HUDEP-2 (cell line): ENCODE results near the gene LCNL1.

Experiments
- DNase-seq, 76 experiments: peaks; one replicate each; lab custom pipeline; 2025; ENCODE audit not compliant: unreplicated experiment in 76 of 76; lab: John Stamatoyannopoulos, UW

Gene LCNL1

GRCh38 chr9:136973618-136974617, 8.9 kb upstream of the LCNL1 start:
- DNase-seq, result no peak

DNA sequence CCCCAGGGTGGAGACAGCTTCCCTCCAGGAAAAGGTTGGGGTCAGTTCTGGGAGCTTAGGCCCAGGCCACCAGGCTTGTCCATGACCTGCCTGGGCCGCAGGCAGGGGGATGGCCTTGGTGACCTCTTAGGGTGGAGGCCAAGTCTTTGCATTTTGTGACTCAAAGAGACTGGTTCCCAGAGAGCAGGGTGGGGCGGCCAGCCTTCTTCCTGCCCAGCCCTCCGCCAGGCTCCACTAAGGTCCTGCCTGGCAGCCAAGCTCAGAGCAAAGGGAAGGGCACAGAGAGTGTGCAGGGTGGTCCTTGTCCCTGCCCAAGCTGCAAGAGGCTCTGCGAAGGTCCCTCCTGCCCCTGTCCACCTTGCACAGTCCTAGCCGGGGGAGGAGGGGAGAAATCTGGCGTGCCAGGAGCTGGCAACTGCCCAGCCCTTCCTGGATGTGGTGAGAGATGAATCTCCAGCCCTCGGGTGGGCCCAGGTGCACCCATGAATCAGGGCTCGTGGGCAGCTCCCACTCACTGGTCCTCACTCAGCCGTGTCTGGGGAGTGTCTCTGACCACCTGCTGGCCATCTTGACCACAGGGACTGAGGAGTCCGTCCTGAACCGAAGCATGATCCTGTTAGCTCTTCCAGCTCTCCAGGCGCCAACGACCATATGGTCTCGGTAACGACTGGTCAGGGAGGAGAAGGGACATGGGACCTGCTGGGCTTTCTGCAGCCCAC, 7.8 kb upstream of the LCNL1 start:
- DNase-seq, result peak in 30 of 76 experiments; percentile 11 to 52 (median 24)

DNA sequence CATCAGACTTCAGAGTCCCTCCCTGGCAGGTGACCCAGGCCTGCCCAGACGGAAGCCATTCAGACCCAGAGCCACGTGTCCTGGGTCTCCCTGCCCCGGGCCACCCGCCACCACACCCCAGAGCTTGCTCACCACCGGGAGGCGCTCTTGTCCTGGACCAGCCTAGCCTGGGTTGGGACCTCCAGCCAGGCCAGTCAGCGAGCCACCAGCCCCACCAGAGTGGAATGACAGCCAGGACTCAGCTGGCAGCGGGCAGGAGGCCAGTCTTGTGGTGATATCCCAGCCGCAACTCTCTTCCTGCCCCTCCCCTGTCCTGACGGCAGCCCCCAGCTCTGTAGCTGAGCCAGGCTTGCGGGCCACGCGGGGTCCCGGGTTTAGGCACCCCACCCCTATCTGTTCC, 7.1 kb upstream of the LCNL1 start:
- peak in 70 of 76 experiments; percentile 32 to 87 (median 70) for DNase-seq

GRCh38 chr9:136977223-136977622, 5.6 kb upstream of the LCNL1 start, which contains the start of gene PTGDS:
TSS of gene PTGDS (plus strand) at chr9:136977504. CDS start at chr9:136977579, 75 bp downstream.
- DNase-seq, result no peak

- DNase-seq, result no peak
Observed at GRCh38 chr9:136977649-136978072, 5.1 kb upstream of the LCNL1 start.

- DNase-seq, result peak in 67 of 76 experiments; percentile 7 to 94 (median 78)
Observed at GRCh38 chr9:136978073-136978864, 4.5 kb upstream of the LCNL1 start.

DNA sequence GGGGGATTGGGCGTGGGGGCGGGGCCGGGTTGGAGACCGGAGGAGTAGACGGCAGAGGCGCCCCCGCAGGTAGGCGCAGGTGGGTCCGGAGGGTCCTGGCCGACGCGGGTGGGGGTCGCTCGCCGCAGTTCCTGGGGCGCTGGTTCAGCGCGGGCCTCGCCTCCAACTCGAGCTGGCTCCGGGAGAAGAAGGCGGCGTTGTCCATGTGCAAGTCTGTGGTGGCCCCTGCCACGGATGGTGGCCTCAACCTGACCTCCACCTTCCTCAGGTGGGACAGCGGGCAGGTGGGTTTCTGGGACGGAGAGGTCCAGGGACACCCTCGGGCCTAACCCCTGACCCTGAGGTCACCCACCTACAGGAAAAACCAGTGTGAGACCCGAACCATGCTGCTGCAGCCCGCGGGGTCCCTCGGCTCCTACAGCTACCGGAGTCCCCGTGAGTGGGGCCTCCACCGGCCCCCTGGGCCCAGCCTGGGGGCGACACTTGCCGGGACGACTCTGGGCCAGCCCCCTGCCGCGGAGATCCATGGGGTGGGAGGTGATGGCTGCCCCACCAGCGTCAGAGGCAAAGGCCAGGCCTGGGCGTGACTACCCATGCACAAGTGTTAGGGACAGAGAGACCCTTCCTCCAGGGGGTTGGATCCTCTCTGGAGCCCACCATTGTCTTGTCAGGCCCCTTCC, 3.8 kb upstream of the LCNL1 start:
- DNase-seq, result no peak

GRCh38 chr9:136979769-136980587, 2.8 kb upstream of the LCNL1 start:
- DNase-seq, result peak in 50 of 76 experiments; percentile 13 to 75 (median 36)

GRCh38 chr9:136980669-136981478, 1.9 kb upstream of the LCNL1 start:
- no peak for DNase-seq

- DNase-seq, result no peak
Observed at GRCh38 chr9:136981588-136982231, 1.1 kb upstream of the LCNL1 start.

- no peak for DNase-seq
Observed at GRCh38 chr9:136983167-136983566, 374 bp downstream of the LCNL1 start.

GRCh38 chr9:136983656-136984314, 992 bp downstream of the LCNL1 start:
- DNase-seq, result no peak

- DNase-seq, result no peak
Observed at GRCh38 chr9:136984464-136985026, 1.8 kb downstream of the LCNL1 start.

DNA sequence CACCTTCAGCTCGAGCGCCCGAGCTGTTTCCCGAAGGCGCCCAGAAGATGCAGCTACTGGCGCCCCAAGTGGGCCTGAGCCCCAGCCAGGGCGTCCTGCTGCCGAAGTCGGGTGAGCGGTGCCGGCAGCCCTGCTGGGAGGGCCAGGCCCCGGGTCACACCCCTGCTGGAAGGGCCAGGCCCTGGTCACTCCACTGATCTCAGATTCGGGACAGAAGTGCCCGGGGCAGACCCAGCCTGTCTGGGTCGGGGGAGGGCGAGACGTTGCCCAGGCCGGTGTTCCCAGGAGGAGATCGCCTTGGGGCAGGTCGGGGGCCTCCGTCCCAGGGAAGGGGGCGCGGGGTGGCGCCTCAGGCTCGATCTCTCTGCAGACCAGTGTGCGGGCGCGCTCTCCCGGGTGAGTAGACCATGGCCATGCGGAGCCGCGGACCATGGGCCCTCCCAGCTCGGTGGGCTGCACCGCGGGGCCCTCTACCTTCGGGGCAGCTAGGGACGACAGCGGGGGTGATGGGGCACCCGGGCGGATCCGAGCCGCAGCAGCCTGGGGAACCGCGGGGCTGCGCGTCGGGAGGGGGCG, 2.3 kb downstream of the LCNL1 start:
- DNase-seq, result no peak

DNA sequence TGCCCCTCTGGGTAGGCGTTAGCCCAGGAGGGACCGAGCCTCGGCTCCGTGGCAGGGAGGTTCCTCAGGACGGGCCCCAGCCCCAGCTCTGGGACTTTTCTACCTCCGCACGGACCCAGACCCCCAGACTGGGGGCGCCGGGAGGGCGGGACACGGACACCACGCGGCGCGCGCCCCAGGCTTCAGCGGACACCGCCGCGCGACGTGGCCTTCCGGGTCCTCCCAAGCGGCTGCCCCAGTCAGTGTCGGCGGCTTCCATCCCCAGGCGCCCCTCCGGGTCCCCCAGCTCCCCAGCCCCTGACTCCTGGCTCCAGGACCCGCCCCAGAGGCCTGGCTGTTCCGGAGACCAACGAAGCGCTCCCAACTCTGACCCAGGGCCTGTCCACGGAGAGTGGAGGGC, 3.1 kb downstream of the LCNL1 start:
- no peak for DNase-seq

DNA sequence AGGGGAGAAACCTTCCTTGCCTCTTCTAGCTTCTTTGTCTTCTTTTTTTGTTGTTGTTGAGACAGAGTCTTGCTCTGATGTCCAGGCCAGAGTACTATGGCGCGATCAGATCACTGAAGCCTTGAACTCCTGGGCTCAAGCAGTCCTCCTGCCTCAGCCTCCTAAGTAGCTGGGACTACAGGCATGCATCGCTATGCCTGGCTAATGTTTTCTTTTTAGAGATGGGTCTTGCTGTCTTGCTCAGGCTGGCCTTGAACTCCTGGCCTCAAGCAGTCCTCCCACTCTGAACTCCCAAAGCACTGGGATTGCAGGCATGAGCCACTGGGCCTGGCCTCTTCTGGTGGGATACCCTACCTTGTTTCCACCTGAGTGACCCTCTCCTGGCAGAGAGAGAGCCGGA, 6.1 kb downstream of the LCNL1 start:
- no peak for DNase-seq
